ENCODE data around the gene ZNF483.
"Not testable (repeated sequence)": the region's sequence is repeated elsewhere in the genome, so short reads cannot be mapped to it uniquely, and the experiment has no call there.

Gene ZNF483

GRCh38 chr9:111542497-111543254 is 17.7 kb downstream of the ZNF483 start:
- Histone ChIP-seq H2BK5ac (ENCODE audit: low read length) (no peak overlapping the region), H3K4ac (ENCODE audit: low read length) (no peak overlapping the region), H3K14ac (ENCODE audit: low read length) (no peak overlapping the region), H2BK12ac (ENCODE audit: low read length) (no peak overlapping the region), H3K9ac (ENCODE audit: low read depth, low read length, poor library complexity) (no peak overlapping the region), H3K4me3 (ENCODE audit: low read length in 2 of 2) (no peak overlapping the region), H2AK5ac (ENCODE audit: low read depth, low read length) (no peak overlapping the region), H3K18ac (ENCODE audit: low read length) (no peak overlapping the region), H3K4me2 (ENCODE audit: insufficient read depth, low read length, poor library complexity, severe bottlenecking) (no peak overlapping the region), H2BK15ac (ENCODE audit: low read length) (no peak overlapping the region), H4K91ac (ENCODE audit: low read depth, low read length, poor library complexity) (no peak overlapping the region), H3K9me3 (replicated peaks in 1 of 2; ENCODE audit: control insufficient read depth in 2 of 2, insufficient read depth in 1 of 2, low read depth in 1 of 2, low read length in 2 of 2) (peaks cover 33 to 96% of the 10 kb centered on the region in 2 donors), H3K27me3 (ENCODE audit: control insufficient read depth in 3 of 3, insufficient read depth in 3 of 3, low read depth in 1 of 3, low read length in 3 of 3) (no peaks in the 10 kb centered on the region), H3K79me1 (ENCODE audit: low read depth, low read length) (no peaks in the 10 kb centered on the region), H4K8ac (ENCODE audit: low read depth, low read length) (no peak overlapping the region), H3K27ac (replicated peaks; ENCODE audit: low read length) (no peak overlapping the region), H2AFZ (ENCODE audit: low read length) (no peak overlapping the region), H3K4me1 (ENCODE audit: control insufficient read depth in 2 of 2, insufficient read depth in 1 of 2, low read depth in 1 of 2, low read length in 2 of 2) (no peaks in the 10 kb centered on the region), H3K36me3 (replicated peaks in 1 of 2; ENCODE audit: control insufficient read depth in 2 of 2, insufficient read depth in 2 of 2, low read length in 2 of 2) (peaks cover 21 to 44% of the 10 kb centered on the region in 2 donors), H2BK120ac (ENCODE audit: low read depth, low read length) (no peak overlapping the region), H3K23ac (ENCODE audit: low read depth, low read length, poor library complexity) (no peak overlapping the region)
- no peak for DNase-seq (ENCODE audit: low spot score)
- WGBS, 2 donors (ENCODE audit: extremely low coverage in 2 of 2, insufficient read length in 2 of 2, insufficient replicate concordance in 1 of 2) = no CpG with 5 or more reads among the region's 11 CpGs

- H4K8ac ChIP-seq (ENCODE audit: low read depth, low read length) = no peak overlapping the region
- no peak overlapping the region for H2BK5ac ChIP-seq (ENCODE audit: low read length)
- peaks cover 2% of the 10 kb centered on the region for H3K79me1 ChIP-seq (ENCODE audit: low read depth, low read length)
- no peak overlapping the region for H4K91ac ChIP-seq (ENCODE audit: low read depth, low read length, poor library complexity)
- H3K9me3 ChIP-seq (replicated peaks in 1 of 2; ENCODE audit: control insufficient read depth in 2 of 2, insufficient read depth in 1 of 2, low read depth in 1 of 2, low read length in 2 of 2) = peaks cover 24 to 91% of the 10 kb centered on the region in 2 donors
- no peak overlapping the region for H2BK12ac ChIP-seq (ENCODE audit: low read length)
- no peak overlapping the region for H2AFZ ChIP-seq (ENCODE audit: low read length)
- no CpG with 5 or more reads among the region's 2 CpGs for WGBS, 2 donors (ENCODE audit: extremely low coverage in 2 of 2, insufficient read length in 2 of 2, insufficient replicate concordance in 1 of 2)
- no peak overlapping the region for H3K14ac ChIP-seq (ENCODE audit: low read length)
- no peak overlapping the region for H2BK120ac ChIP-seq (ENCODE audit: low read depth, low read length)
- no peak for DNase-seq (ENCODE audit: low spot score)
- no peak overlapping the region for H3K4me3 ChIP-seq (ENCODE audit: low read length in 2 of 2)
- H2BK15ac ChIP-seq (ENCODE audit: low read length) = no peak overlapping the region
- H3K4me2 ChIP-seq (ENCODE audit: insufficient read depth, low read length, poor library complexity, severe bottlenecking) = no peak overlapping the region
- no peaks in the 10 kb centered on the region for H3K27me3 ChIP-seq (ENCODE audit: control insufficient read depth in 3 of 3, insufficient read depth in 3 of 3, low read depth in 1 of 3, low read length in 3 of 3)
- H3K4me1 ChIP-seq (ENCODE audit: control insufficient read depth in 2 of 2, insufficient read depth in 1 of 2, low read depth in 1 of 2, low read length in 2 of 2) = no peaks in the 10 kb centered on the region
- H3K23ac ChIP-seq (ENCODE audit: low read depth, low read length, poor library complexity) = no peak overlapping the region
- H2AK5ac ChIP-seq (ENCODE audit: low read depth, low read length) = no peak overlapping the region
- H3K4ac ChIP-seq (ENCODE audit: low read length) = no peak overlapping the region
- H3K27ac ChIP-seq (replicated peaks; ENCODE audit: low read length) = no peak overlapping the region
- peaks cover 8 to 15% of the 10 kb centered on the region in 2 donors for H3K36me3 ChIP-seq (replicated peaks in 1 of 2; ENCODE audit: control insufficient read depth in 2 of 2, insufficient read depth in 2 of 2, low read length in 2 of 2)
- H3K9ac ChIP-seq (ENCODE audit: low read depth, low read length, poor library complexity) = no peak overlapping the region
- H3K18ac ChIP-seq (ENCODE audit: low read length) = no peak overlapping the region
Measured at GRCh38 chr9:111548623-111549022, 23.6 kb downstream of the ZNF483 start.

GRCh38 chr9:111555425-111555824 is 30.4 kb downstream of the ZNF483 start:
- not testable (repeated sequence) for H3K4me1 ChIP-seq (ENCODE audit: control insufficient read depth in 2 of 2, insufficient read depth in 1 of 2, low read depth in 1 of 2, low read length in 2 of 2); H4K91ac ChIP-seq (ENCODE audit: low read depth, low read length, poor library complexity); H3K4me3 ChIP-seq (ENCODE audit: low read length in 2 of 2); H3K36me3 ChIP-seq (replicated peaks in 1 of 2; ENCODE audit: control insufficient read depth in 2 of 2, insufficient read depth in 2 of 2, low read length in 2 of 2); H3K27me3 ChIP-seq (ENCODE audit: control insufficient read depth in 3 of 3, insufficient read depth in 3 of 3, low read depth in 1 of 3, low read length in 3 of 3); H4K8ac ChIP-seq (ENCODE audit: low read depth, low read length); H3K79me1 ChIP-seq (ENCODE audit: low read depth, low read length); H2BK15ac ChIP-seq (ENCODE audit: low read length); DNase-seq (ENCODE audit: low spot score); H3K4ac ChIP-seq (ENCODE audit: low read length); H3K27ac ChIP-seq (replicated peaks; ENCODE audit: low read length); H3K9ac ChIP-seq (ENCODE audit: low read depth, low read length, poor library complexity); H2BK12ac ChIP-seq (ENCODE audit: low read length); H3K4me2 ChIP-seq (ENCODE audit: insufficient read depth, low read length, poor library complexity, severe bottlenecking); H2AK5ac ChIP-seq (ENCODE audit: low read depth, low read length); H3K23ac ChIP-seq (ENCODE audit: low read depth, low read length, poor library complexity); H3K18ac ChIP-seq (ENCODE audit: low read length); H2BK5ac ChIP-seq (ENCODE audit: low read length); H2AFZ ChIP-seq (ENCODE audit: low read length); H2BK120ac ChIP-seq (ENCODE audit: low read depth, low read length); H3K14ac ChIP-seq (ENCODE audit: low read length)
- no CpG with 5 or more reads among the region's 2 CpGs for WGBS, 2 donors (ENCODE audit: extremely low coverage in 2 of 2, insufficient read length in 2 of 2, insufficient replicate concordance in 1 of 2)
- peaks cover 20 to 42% of the 10 kb centered on the region in 2 donors for H3K9me3 ChIP-seq (replicated peaks in 1 of 2; ENCODE audit: control insufficient read depth in 2 of 2, insufficient read depth in 1 of 2, low read depth in 1 of 2, low read length in 2 of 2)

GRCh38 chr9:111559000-111559610 is 34.1 kb downstream of the ZNF483 start:
- no peak overlapping the region for H3K4me2 ChIP-seq (ENCODE audit: insufficient read depth, low read length, poor library complexity, severe bottlenecking)
- H4K91ac ChIP-seq (ENCODE audit: low read depth, low read length, poor library complexity) = no peak overlapping the region
- no CpG with 5 or more reads among the region's 7 CpGs for WGBS, 2 donors (ENCODE audit: extremely low coverage in 2 of 2, insufficient read length in 2 of 2, insufficient replicate concordance in 1 of 2)
- no peak overlapping the region for H2BK12ac ChIP-seq (ENCODE audit: low read length)
- peak overlapping the region; percentile 85 for H2BK15ac ChIP-seq (ENCODE audit: low read length)
- H3K23ac ChIP-seq (ENCODE audit: low read depth, low read length, poor library complexity) = peak overlapping the region; percentile 89
- no peak overlapping the region for H3K18ac ChIP-seq (ENCODE audit: low read length)
- peak overlapping the region in 1 of 2 donors; percentile 55 for H3K4me3 ChIP-seq (ENCODE audit: low read length in 2 of 2)
- H2AK5ac ChIP-seq (ENCODE audit: low read depth, low read length) = peak overlapping the region; percentile 70
- H2AFZ ChIP-seq (ENCODE audit: low read length) = no peak overlapping the region
- H2BK5ac ChIP-seq (ENCODE audit: low read length) = peak overlapping the region; percentile 66
- no peaks in the 10 kb centered on the region for H3K4me1 ChIP-seq (ENCODE audit: control insufficient read depth in 2 of 2, insufficient read depth in 1 of 2, low read depth in 1 of 2, low read length in 2 of 2)
- H3K14ac ChIP-seq (ENCODE audit: low read length) = peak overlapping the region; percentile 82
- no peak overlapping the region for H3K4ac ChIP-seq (ENCODE audit: low read length)
- no peak overlapping the region for H3K9ac ChIP-seq (ENCODE audit: low read depth, low read length, poor library complexity)
- no peak for DNase-seq (ENCODE audit: low spot score)
- peaks cover 5% of the 10 kb centered on the region for H3K79me1 ChIP-seq (ENCODE audit: low read depth, low read length)
- peak overlapping the region; percentile 72 for H2BK120ac ChIP-seq (ENCODE audit: low read depth, low read length)
- H3K9me3 ChIP-seq (replicated peaks in 1 of 2; ENCODE audit: control insufficient read depth in 2 of 2, insufficient read depth in 1 of 2, low read depth in 1 of 2, low read length in 2 of 2) = peaks cover 16 to 17% of the 10 kb centered on the region in 2 donors
- H4K8ac ChIP-seq (ENCODE audit: low read depth, low read length) = peak overlapping the region; percentile 92
- H3K27ac ChIP-seq (replicated peaks; ENCODE audit: low read length) = no peak overlapping the region
- no peaks in the 10 kb centered on the region for H3K27me3 ChIP-seq (ENCODE audit: control insufficient read depth in 3 of 3, insufficient read depth in 3 of 3, low read depth in 1 of 3, low read length in 3 of 3)
- peaks cover 4 to 13% of the 10 kb centered on the region in 2 donors for H3K36me3 ChIP-seq (replicated peaks in 1 of 2; ENCODE audit: control insufficient read depth in 2 of 2, insufficient read depth in 2 of 2, low read length in 2 of 2)

Data from neuronal stem cell (in vitro differentiated cells).